Spleen (tissue), 7 donors: ENCODE data around the gene CRYGB.

ENCODE experiments used
- CTCF ChIP-seq, 11 experiments: fragments of 200-600 bp in 7 of 11; fragments of 450-650 bp in 4 of 11; sonication (generic) in 4 of 11; IDR thresholded peaks in 8 of 11; conservative IDR thresholded peaks in 3 of 11; 1 replicate in 7 of 11; 2 replicates in 4 of 11; pipeline versions ENCODE4 v1.4.0 to v1.8.0; 2016 to 2021; ENCODE audit warnings: antibody characterized with exemption in 11 of 11, inconsistent platforms in 4 of 11, mild to moderate bottlenecking in 1 of 11
- POLR2A ChIP-seq, 3 donors: fragments of 450-650 bp; IDR thresholded peaks; one replicate each; pipeline ENCODE4 v1.5.1; 2017; ENCODE audit warnings: antibody characterized with exemption in 3 of 3, mild to moderate bottlenecking in 1 of 3
- donor health status: DM: no; HTN: no; CAD: no; lungs with moderate emphysema.
- donor health status: DM: no; HTN: no; CAD: no.
- donor health status: DM: no; HTN: no; CAD: no.

DNA sequence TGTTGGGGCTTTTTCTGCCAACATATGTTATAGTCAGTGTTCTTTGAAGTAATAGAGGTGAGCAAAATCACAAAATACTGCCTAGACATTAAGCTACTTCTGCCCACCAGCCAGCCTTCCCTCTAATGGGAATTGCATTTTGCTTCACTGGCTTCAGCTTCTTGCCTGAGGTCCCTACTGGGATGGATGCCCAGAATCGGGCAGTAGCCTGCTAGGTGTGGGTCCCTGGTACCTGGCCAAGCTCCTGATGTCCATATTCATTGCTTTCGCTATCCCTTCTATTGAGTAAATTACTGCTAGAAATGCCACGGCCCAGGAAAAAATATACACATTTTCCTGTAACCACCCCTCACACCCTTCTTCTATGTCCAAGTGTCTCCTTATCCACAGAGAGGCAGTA, 48.6 kb downstream of the CRYGB start:
- no peak for TF ChIP-seq CTCF (IDR thresholded peaks at IDR 0.05 in 8 of 11, conservative IDR thresholded peaks at IDR 0.05 in 3 of 11)
- no peak for TF ChIP-seq POLR2A (IDR thresholded peaks at IDR 0.05)
